ENCODE measurements around the gene GFPT2.

Gene GFPT2

GRCh38 chr5:180341595-180341994 is 11.5 kb downstream of the GFPT2 start:
- no peak for DNase-seq (ENCODE audit: low read depth)
- TF ChIP-seq CTCF (IDR thresholded peaks at IDR 0.05; ENCODE audit: insufficient read depth, low read depth, low read length, missing control alignments) = no peak
- H3K4me3 ChIP-seq (ENCODE audit: low read depth, low read length) = no peak overlapping the region

GRCh38 chr5:180340856-180341255 is 12.3 kb downstream of the GFPT2 start:
- no peak for DNase-seq (ENCODE audit: low read depth)
- no peak overlapping the region for H3K4me3 ChIP-seq (ENCODE audit: low read depth, low read length)
- no peak for TF ChIP-seq CTCF (IDR thresholded peaks at IDR 0.05; ENCODE audit: insufficient read depth, low read depth, low read length, missing control alignments)

GRCh38 chr5:180339583-180340183 is 13.5 kb downstream of the GFPT2 start:
- DNase-seq (ENCODE audit: low read depth) = no peak
- no peak overlapping the region for H3K4me3 ChIP-seq (ENCODE audit: low read depth, low read length)
- no peak for TF ChIP-seq CTCF (IDR thresholded peaks at IDR 0.05; ENCODE audit: insufficient read depth, low read depth, low read length, missing control alignments)

GRCh38 chr5:180338001-180338707 is 15.0 kb downstream of the GFPT2 start:
- H3K4me3 ChIP-seq (ENCODE audit: low read depth, low read length) = no peak overlapping the region
- TF ChIP-seq CTCF (IDR thresholded peaks at IDR 0.05; ENCODE audit: insufficient read depth, low read depth, low read length, missing control alignments) = no peak
- no peak for DNase-seq (ENCODE audit: low read depth)

- no peak for TF ChIP-seq CTCF (IDR thresholded peaks at IDR 0.05; ENCODE audit: insufficient read depth, low read depth, low read length, missing control alignments)
- no peak overlapping the region for H3K4me3 ChIP-seq (ENCODE audit: low read depth, low read length)
Observed at GRCh38 chr5:180336234-180337020, 16.7 kb downstream of the GFPT2 start.

GRCh38 chr5:180335614-180336233 is 17.4 kb downstream of the GFPT2 start:
- DNase-seq (ENCODE audit: low read depth) = no peak
- TF ChIP-seq CTCF (IDR thresholded peaks at IDR 0.05; ENCODE audit: insufficient read depth, low read depth, low read length, missing control alignments) = no peak
- H3K4me3 ChIP-seq (ENCODE audit: low read depth, low read length) = no peak overlapping the region

More at GRCh38 chr5:180336234-180337020, 16.7 kb downstream of the GFPT2 start:
- no peak for DNase-seq (ENCODE audit: low read depth)

Data from GM12865 (cell line).